NT2/D1 (cell line): ENCODE data around the gene DENND4B.

Experiments
- YY1 ChIP-seq: IDR thresholded peaks from 2 replicates; pipeline ENCODE4 v1.6.1; 2011; ENCODE audit not compliant: insufficient read length, insufficient read depth
- ZNF274 ChIP-seq: IDR thresholded peaks from 2 replicates; pipeline ENCODE4 v1.6.1; 2011; ENCODE audit warnings: mild to moderate bottlenecking, low read depth, low read length

DNA sequence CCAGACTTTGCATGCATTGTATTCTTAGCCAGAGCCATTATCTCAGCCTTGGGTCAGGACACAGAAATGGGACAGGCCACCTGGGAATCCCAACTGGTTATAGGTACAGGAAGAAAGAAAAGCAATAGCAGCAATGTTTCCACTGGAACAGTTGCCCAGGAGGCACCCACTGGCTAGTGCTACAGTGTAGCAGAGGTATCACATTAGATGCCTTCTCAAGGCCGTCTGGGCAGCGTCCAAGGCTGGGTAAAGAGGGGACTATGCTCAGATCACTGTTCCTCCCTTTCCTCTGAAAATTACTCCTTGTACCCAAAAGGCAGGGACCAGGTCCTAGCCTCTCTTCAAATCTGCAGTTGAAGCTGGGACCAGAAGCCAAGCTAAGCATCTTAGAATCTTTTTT lies 23.8 kb upstream of the DENND4B start:
- TF ChIP-seq YY1 (no peak), ZNF274 (no peak)
